Right renal cortex interstitium (tissue), 3 donors: ENCODE data around the gene HYAL2. TPM values are rescaled to one million over a fixed set of nuclear protein-coding genes. Genes with fewer than 3 reads are reported as not detected.
"Not testable (repeated sequence)": the region's sequence is repeated elsewhere in the genome, so short reads cannot be mapped to it uniquely, and the experiment has no call there.

ENCODE experiments used
- DNase-seq, 3 donors: peaks; one replicate each; pipeline ENCODE4 v3.0.0-alpha.2; 2013; ENCODE audit warnings: low read depth in 3 of 3, low spot score in 2 of 3
- polyA plus RNA-seq, 3 donors: library from polyadenylated mRNA; unstranded; fragments of 120-200 nt; gene quantifications; one replicate each; pipeline ENCODE4 v1.2.1, GENCODE V29; 2013; ENCODE audit not compliant: insufficient read length in 3 of 3

HYAL2 gene
- polyA plus RNA-seq, 3 donors: 62.7 to 74.3 (median 70.7) TPM

GRCh38 chr3:50294492-50295403 lies 27.8 kb downstream of the HYAL2 start:
- DNase-seq: no peak

GRCh38 chr3:50294089-50294488 lies 28.5 kb downstream of the HYAL2 start:
- DNase-seq: no peak

- DNase-seq: no peak
Observed at GRCh38 chr3:50293079-50293801, 29.3 kb downstream of the HYAL2 start.

DNA sequence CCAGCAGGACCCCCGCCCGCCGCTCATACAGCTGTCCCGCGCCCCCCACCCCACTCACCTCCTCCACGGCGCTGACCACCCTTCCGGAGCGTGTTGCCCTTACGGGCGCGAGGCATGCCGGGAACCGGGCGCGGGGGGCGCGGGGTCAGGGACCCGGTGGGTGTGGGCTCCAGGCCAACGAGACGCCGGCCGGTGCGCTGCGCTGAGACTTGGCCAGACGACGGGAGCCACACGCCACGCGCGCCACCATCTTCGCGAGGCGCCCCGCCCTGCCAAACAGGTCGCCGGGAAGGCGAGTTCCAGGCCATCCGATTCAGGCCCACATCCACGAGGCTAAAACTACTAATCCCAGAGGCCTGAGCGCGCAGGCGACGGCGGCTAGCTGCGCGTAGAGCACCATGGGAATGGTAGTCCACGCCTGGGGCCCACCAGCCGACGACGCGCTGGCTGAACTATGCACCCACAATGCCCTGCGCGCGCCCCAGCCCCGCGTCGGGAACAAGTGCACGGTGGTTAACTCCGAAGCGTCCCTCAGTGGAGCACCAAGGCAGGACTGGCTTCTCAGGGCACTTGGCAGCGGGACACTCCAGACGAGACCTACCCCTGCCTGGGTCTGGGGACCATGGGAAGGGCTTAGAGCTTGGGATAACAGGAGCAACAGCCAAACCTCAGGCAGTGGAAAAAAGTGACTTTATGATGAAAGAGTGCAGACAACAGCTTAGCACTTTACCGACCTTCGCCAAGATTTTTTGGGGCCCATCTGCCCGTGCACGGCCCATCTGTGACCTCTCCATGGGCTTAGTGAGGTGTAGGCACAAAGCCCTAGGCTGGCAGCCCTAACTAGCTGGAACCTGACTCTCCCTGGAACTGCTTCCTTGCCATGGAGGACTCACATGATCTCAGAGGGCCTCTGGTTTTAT lies 30.1 kb downstream of the HYAL2 start, which contains the start of gene IFRD2:
Gene IFRD2, minus strand, starts transcription at position 271 of the 920 bp plus-strand sequence. Its CDS starts 155 bp downstream, at position 116.
- peak; percentile 86 to 94 (median 87) for DNase-seq

DNA sequence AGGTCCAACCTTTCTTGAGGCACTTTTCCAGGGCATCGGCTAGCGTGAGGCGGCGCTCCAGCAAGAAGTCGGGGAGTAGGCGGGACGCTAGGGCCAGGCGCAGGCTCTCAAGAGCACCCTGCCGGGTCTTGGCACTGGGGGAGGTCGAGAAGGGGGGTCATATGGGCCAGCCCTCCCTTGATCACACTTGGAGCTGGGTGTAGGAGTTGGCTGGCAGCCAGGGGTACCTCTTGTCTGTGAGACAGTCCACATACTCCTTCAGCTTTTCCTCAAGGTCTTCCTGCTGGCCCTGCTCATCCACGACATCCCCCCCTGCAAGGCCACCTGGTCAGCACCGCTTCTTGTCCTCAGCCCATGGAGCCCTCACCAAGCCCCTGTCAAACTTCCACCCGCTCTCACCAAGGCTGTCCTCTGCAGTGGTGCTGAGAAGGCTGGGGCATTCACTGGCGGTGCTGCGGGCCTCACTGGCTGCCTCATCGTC lies 32.3 kb downstream of the HYAL2 start:
- no peak for DNase-seq

DNA sequence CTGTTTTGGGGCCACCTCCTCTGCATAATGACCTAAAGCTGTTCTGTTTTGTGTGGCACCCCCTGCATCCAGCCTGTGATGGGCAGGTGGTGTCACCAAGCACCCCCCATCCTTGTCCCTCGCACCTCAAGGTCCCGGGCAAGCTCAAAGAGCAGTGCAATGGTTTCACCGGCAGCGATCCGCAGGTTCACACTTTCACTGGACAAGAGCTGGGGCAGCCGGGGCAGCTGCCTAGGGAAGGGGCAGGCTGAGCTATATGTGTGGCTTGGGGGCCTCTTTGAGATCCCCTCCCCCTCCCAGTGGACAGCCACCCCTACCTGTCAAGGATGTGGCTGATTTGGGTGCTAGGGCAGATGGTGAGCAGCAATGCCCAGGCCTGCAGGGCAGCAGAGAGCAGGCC lies 33.4 kb downstream of the HYAL2 start:
- no peak for DNase-seq

- no peak for DNase-seq
Observed at GRCh38 chr3:50288387-50289007, 34.0 kb downstream of the HYAL2 start.

DNA sequence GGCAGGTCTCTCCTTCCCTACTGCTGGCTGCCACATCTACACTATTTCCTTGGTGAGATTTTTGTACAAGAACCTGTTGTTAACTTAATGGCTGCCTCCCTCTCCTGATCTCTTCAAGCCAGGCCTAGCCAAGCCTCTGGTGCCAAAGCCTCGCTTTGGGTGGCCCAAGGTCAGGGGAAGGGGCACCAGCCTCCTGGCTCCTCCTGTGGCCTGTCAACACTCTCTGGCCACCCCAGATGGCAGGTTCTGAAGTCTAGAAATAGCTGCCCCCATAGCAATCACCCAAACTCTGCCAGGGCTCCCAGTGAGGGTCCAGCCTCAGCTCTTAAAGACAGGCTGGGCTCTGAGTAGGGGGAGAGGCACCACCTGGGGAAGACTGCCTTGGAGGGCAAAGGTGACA lies 35.3 kb downstream of the HYAL2 start:
- no peak for DNase-seq

DNA sequence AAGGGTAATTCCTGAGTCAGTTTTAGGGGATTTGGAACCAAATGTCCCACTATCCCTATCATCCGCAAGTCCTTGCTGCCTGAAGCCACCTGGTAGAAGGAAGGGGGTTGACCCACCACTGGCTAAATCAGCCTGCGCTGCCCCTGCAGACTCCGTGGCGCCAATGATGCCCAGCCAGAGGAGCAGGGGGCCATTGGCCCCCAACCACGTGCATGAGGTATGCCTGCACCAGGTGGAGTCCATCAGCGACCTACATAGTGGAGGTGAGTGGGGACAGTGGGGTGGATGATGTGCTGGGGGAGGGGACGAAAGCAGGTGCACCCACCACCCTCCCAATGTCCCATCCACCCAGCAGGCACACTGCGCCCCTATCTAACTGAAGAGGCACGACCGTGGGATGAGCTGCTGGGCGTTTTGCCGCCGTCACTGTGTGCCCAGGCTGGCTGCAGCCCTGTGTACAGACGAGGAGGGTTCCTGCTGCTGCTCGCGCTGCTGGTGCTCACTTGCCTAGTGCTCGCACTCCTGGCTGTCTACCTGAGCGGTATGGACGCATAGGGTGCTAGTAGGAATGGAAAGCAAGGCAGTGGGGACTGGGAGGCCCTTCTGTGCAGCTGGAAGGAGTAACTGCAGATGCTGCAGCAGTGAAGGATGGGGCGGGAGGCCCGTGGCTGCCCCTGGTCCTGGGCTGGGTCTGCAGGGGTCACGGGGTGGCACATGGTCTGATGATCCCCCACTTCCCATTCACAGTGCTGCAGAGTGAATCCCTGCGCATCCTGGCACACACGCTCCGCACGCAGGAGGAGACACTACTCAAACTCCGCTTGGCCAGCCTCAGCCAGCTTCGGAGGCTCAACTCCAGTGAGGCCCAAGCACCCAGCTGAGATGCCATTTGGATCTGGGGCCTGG lies 36.0 kb downstream of the HYAL2 start:
- no peak for DNase-seq

GRCh38 chr3:50284121-50284520 lies 38.4 kb downstream of the HYAL2 start:
- DNase-seq: not testable (repeated sequence)

DNA sequence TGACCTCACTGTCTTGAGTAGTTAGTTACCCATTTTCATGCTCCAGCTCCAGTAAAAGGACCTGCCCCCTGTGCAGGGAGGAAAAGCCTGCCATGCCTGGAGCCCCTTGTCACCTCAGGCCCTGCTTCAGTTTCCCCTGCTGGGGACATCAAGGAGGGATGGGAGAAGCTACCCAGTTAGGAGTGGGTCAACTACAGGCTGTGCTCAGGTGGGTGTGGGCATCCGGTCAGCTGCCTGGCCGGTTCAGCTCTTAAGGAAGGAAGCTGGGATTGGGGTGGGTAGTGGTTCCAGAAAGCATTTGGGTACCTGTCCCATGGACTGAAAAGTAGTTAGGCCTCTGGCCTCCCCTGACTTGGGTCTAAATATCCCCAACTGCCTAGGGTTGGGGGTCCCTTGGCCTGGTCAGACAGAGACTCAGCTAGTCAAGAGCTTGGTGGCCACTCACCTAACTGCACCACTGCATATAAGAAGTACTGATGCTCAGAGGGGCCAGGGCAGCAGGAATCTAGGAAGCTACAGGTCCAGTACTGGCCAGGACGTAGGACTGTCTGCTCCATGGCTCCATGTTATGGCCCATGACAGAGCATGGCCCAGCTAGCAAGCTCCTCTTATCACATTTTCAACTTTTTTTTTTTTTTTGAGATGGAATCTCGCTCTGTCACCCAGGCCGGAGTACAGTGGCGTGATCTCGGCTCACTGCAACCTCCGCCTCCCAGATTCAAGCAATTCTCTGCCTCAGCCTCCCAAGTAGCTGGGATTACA lies 43.1 kb downstream of the HYAL2 start:
- DNase-seq: no peak

GRCh38 chr3:50278880-50279224 lies 43.7 kb downstream of the HYAL2 start, which contains the start of gene LSMEM2:
Gene LSMEM2 (plus strand): TSS chr3:50279087. CDS start chr3:50279114, 27 bp downstream.
- no peak for DNase-seq

DNA sequence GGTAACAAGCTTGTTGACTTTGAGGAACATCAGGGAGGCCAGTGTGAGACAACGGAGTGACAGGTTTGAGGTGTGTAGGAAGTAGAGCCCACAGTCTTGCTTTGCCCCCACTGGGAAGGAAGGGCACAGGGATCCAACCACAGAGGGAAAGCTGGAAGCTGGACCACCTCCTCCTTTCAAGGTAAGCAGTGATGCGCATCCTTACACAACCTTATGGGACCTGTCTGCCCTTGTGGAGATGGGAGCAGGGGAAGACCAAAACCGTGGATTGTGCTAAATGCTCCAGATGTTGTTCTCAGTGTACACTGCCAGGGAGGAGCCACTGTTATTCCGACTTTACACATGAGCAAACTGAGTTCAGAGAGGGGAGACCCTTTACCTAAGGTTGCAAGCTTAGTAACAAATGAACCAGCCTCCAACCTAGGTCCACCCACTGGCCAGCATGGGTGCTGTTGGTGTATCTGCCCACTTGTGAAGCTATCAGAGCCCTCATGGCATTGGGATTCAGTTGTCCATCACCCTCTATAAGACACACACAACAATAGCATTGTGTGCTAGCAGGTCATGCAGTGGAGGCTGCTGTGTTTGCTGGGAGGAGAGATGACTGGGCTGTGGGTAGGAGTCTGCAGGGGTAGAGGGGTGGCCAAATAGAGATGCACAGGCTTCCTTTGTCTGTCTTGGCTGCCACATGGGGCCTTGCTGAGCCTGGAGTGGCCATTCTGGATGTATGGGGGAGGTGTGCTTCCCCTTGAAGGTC lies 44.2 kb downstream of the HYAL2 start:
- no peak for DNase-seq

GRCh38 chr3:50276762-50277101 lies 45.8 kb downstream of the HYAL2 start:
- DNase-seq: no peak

- no peak for DNase-seq
Observed at GRCh38 chr3:50275996-50276761, 46.4 kb downstream of the HYAL2 start.

GRCh38 chr3:50275141-50275995 lies 47.2 kb downstream of the HYAL2 start:
- DNase-seq: no peak
